GM12892 (cell line): ENCODE results near the gene FBLN1.
"Not testable (repeated sequence)": the region's sequence is repeated elsewhere in the genome, so short reads cannot be mapped to it uniquely, and the experiment has no call there.

Source experiments
- DNase-seq: peaks from one replicate; pipeline ENCODE4 v3.0.0; 2011; ENCODE audit not compliant: insufficient read length
- FAIRE-seq: peaks from 2 replicates; lab custom pipeline; 2011; peaks lifted over from hg19 to GRCh38; lab: Jason Lieb, UNC
- POLR2A ChIP-seq: IDR thresholded peaks from 2 replicates; pipeline ENCODE4 v1.6.1; 2011; ENCODE audit warnings: low read depth, low read length, control low read depth
- POLR2AphosphoS5 ChIP-seq: IDR thresholded peaks from 2 replicates; pipeline ENCODE4 v1.6.1; 2011; ENCODE audit warnings: low read depth, low read length, control low read depth
- TAF1 ChIP-seq: IDR thresholded peaks from 2 replicates; pipeline ENCODE4 v1.6.1; 2011; ENCODE audit warnings: low read depth, mild to moderate bottlenecking, control low read depth, low read length, borderline replicate concordance

FBLN1 gene

DNA sequence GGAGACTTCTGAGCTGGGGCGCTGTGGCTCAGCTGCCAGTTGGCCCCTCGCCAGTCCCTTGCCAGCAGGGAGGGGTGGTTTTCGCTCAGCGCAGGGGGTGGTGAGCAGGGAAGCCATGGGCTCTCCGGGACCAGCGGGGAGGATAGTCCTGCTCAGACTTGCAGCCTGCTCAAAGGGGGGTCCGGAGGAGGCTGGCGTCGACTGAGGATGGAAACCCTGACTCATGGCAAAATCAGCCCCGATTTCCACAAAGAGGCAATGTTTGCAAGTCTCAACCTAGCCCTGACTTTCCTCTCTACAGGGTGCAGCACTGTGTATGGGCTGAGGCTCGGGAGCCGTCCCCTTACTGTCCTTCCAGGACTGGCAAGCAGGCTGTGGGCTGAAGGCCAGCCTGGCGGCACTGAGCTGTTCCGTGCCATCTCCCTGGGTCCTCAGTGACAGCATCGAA lies 35.1 kb downstream of the FBLN1 start:
- TF ChIP-seq TAF1 = no peak
- TF ChIP-seq POLR2AphosphoS5 = no peak
- TF ChIP-seq POLR2A = no peak
- FAIRE-seq = no peak
- DNase-seq = no peak

DNA sequence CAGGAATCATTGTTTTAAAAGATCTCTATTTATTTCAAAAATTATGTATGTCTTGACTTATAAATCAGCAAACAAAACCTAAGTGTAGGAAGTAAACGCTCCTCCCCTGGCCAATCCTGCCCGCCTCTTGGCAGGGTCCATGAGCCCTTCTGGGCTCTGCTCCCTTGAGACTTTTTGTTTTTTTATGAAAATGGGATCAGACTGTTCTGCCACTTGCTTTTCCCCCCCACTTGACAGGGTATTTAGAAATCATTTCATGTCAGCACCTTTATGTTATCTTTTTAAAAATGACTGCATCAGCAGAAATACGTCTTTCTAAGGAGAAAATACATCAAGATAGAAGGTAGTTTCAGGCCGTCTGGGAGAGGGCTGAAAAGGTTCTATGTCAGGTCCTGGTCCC lies 35.6 kb downstream of the FBLN1 start:
- TF ChIP-seq TAF1 = no peak
- no peak for TF ChIP-seq POLR2A
- TF ChIP-seq POLR2AphosphoS5 = no peak
- no peak for FAIRE-seq
- DNase-seq = no peak

DNA sequence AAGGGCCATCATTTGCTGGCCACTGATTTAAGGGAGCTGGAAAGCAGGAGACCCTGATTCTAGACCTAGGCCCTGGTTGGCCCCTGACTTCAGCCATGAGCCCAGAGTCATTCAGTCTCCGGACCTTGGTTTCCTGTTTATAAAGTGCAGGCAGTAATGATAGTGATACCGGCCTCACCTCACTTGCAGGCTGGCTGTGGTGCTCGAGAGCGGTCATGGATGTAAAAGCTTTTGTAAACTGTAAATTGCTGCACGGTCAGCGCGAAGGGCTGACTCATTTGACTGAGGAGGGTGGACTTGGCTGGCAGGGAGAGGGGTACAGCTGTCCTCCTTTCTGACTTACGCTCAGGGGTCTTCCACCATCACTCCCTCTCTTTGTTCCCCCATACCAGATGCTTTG lies 37.4 kb downstream of the FBLN1 start:
- DNase-seq = no peak
- TF ChIP-seq POLR2AphosphoS5 (no peak), POLR2A (no peak), TAF1 (no peak)
- no peak for FAIRE-seq

DNA sequence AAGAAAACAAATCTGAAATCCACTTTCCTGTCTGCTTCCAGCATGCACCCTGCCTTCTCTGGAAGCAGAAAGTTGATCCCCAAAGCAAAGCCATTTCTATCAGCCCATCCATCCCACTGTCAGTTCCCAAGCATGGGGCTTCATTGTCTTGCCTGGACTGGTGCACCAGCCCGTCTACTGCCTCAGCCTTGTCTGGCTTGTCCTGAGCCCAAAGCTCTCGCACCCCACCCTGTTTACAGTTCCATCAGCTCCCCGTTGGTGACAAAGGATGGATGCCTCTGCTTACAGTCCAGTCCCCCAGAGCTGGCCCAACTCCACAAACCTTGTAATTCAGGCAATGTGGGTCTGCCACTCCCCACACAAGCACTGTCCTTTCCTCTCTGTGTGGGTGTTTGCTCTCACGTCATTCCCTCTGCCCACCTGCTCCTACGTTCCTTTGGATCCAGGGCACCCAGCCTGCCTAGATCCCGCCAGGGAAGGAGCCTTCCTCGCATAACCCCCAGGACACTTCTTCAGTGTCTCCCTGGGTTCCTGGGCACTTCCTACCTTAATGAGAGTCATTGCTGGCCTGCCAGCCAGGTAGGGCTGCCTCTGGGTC lies 38.8 kb downstream of the FBLN1 start:
- DNase-seq = no peak
- no peak for FAIRE-seq
- TF ChIP-seq POLR2A (no peak), POLR2AphosphoS5 (no peak), TAF1 (no peak)

GRCh38 chr22:45542001-45542520 lies 39.4 kb downstream of the FBLN1 start:
- TF ChIP-seq POLR2AphosphoS5 (no peak), TAF1 (no peak), POLR2A (no peak)
- no peak for FAIRE-seq
- DNase-seq = no peak

DNA sequence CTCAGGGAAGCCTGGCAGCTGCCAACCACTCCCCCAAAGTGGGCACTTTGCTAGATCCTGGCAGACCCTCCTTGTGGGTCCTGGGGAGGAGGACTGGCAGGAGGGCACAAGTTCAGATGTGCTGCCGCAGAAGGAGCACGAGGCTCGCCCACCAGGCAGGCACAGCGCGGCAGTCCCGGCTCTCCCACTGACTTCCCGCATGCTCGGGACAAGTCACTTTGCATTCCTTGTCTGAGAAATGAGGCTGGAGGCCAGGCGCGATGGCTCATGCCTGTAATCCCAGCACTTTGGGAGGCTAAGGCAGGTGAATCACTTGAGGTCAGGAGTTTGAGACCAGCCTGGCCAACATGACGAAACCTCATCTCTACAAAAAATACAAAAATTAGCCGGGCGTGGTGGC lies 40.1 kb downstream of the FBLN1 start:
- DNase-seq = not testable (repeated sequence)

GRCh38 chr22:45543243-45543642 lies 40.6 kb downstream of the FBLN1 start:
- TF ChIP-seq TAF1 = no peak
- TF ChIP-seq POLR2AphosphoS5 = no peak
- TF ChIP-seq POLR2A = no peak
- no peak for DNase-seq
- no peak for FAIRE-seq

More for the DNA sequence above, 40.1 kb downstream of the FBLN1 start:
- FAIRE-seq = not testable (repeated sequence)

- no peak for TF ChIP-seq POLR2AphosphoS5
- no peak for TF ChIP-seq TAF1
- TF ChIP-seq POLR2A = no peak
- DNase-seq (no peak), FAIRE-seq (no peak)
These were observed 42.0 kb downstream of the FBLN1 start for GRCh38 chr22:45544588-45545170.

- no peak for FAIRE-seq
- no peak for DNase-seq
- TF ChIP-seq POLR2A (no peak), TAF1 (no peak), POLR2AphosphoS5 (no peak)
These were observed 43.8 kb downstream of the FBLN1 start for GRCh38 chr22:45546333-45547015.

DNA sequence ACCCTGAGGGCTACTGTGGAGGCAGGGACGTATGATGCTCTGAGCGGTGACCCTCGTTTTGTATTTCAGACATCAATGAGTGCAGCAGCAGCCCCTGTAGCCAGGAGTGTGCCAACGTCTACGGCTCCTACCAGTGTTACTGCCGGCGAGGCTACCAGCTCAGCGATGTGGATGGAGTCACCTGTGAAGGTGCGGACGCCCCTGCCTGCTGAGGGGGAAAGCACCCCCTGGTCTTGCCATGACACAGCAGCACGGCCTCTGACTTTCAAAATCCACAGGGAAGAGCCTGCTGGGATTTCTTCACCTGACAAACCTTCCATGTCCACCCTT lies 44.3 kb downstream of the FBLN1 start:
- no peak for TF ChIP-seq POLR2A
- no peak for TF ChIP-seq POLR2AphosphoS5
- DNase-seq (no peak), FAIRE-seq (no peak)

DNA sequence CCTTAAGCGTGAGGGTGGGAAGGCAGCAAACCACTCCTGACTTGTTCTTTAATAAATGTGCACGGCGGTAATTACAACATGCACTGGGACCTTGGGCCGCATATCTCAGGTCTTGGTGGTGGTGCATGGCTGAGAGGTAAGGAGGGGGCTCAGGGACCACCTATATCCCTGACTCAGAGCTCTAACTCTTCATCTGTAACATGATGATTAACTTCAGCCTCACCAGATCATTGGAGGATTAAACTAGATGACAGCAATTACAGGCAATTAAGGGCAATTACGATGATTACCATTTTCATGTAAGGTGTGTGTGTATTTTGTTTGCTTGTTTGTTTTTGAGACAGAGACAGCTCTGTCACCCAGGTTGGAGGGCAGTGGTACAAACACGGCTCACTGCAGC lies 45.0 kb downstream of the FBLN1 start:
- no peak for FAIRE-seq
- TF ChIP-seq POLR2A = no peak
- no peak for DNase-seq

DNA sequence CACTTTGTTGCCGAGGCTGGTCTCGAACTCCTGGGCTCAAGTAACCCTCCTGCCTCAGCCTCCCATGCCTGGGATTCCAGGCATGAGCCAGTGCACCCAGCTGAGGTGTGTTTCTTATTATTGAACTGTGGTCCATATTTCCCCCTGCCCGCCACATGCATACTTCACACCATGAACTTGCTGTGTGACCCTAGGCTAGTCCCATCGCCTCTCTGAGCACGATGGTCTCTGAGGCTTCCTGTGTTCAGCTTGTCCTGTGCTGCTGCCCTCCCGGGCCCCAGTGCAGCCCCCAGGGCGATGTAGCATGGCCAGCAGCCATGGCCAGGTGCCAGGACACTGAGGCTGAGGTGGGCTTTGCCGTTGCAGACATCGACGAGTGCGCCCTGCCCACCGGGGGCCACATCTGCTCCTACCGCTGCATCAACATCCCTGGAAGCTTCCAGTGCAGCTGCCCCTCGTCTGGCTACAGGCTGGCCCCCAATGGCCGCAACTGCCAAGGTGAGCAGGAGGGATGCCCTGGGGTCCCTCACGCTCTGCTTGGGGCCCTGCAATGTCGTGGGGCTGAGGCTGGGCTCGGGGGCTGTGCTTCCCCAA lies 45.7 kb downstream of the FBLN1 start:
- DNase-seq = no peak

More for the DNA sequence above, 45.7 kb downstream of the FBLN1 start:
- FAIRE-seq = no peak
- TF ChIP-seq TAF1 = no peak
- no peak for TF ChIP-seq POLR2AphosphoS5
- TF ChIP-seq POLR2A = no peak
